Upper lobe of left lung (tissue), 4 donors: ENCODE data around the gene DQX1.

ENCODE experiments used
- CTCF ChIP-seq, 6 experiments: fragments of 450-650 bp in 4 of 6; fragments of 200-600 bp in 2 of 6; sonication (generic) in 2 of 6; IDR thresholded peaks; one replicate each; pipeline ENCODE4 v1.5.1; 2016 to 2019; ENCODE audit warnings: antibody characterized with exemption in 6 of 6
- POLR2A ChIP-seq, 4 donors: fragments of 450-650 bp; IDR thresholded peaks; one replicate each; pipeline ENCODE4 v1.5.1; 2016 to 2017; ENCODE audit warnings: antibody characterized with exemption in 4 of 4, mild to moderate bottlenecking in 2 of 4

DNA sequence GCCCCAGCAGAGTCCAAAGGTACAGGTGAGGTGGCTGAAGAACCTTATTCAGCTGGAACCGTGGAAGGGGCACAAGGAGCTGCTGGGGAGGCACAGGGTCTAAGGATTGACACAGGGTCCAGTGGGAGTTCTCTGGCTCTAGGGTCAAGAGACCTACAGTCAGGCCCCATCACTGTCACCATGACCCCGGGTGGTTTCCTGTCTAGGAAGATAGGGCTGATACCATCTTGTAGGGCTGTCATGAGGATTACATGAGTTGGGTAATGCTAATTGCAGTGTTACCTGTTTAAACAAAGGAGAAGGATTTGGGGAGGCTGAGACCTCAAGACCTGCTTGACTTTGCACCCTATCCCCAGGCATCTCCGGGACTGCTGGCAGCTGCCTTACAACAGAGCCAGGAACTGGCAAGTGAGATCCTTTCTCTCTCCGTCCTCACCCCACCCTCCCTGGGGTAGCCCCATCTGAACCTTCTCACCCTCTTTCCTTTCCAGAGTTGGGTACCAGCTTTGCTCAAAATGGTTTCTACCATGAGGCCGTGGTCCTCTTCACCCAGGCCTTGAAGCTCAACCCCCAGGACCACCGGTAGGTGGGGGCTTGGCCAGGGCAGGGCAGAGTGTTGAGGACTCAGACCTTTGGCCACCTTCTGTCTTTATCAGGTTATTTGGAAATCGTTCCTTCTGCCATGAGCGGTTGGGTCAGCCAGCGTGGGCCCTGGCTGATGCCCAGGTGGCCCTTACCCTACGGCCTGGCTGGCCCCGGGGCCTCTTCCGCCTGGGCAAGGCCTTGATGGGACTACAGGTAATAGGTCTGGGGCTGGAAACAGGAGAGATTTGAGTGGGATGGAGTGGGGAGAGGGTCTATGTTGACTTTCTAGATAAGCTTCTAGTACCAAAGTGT lies 34.1 kb downstream of the DQX1 start:
- TF ChIP-seq POLR2A (IDR thresholded peaks at IDR 0.05) = no peak
- TF ChIP-seq CTCF (IDR thresholded peaks at IDR 0.05) = no peak
